KG1 (cell line): ENCODE results near the gene TRIM9.
"Not testable (repeated sequence)": the region's sequence is repeated elsewhere in the genome, so short reads cannot be mapped to it uniquely, and the experiment has no call there.

Source experiments
- DNase-seq: peaks from one replicate; lab custom pipeline; 2025; lab: John Stamatoyannopoulos, UW

Gene TRIM9

GRCh38 chr14:50963919-50964318 lies 131.0 kb downstream of the TRIM9 start:
- DNase-seq: no peak

GRCh38 chr14:50961605-50962221 lies 133.2 kb downstream of the TRIM9 start:
- no peak for DNase-seq

GRCh38 chr14:50957296-50957695 lies 137.6 kb downstream of the TRIM9 start:
- no peak for DNase-seq

- DNase-seq: not testable (repeated sequence)
Observed at GRCh38 chr14:50956421-50956820, 138.5 kb downstream of the TRIM9 start.

GRCh38 chr14:50955373-50956043 lies 139.4 kb downstream of the TRIM9 start:
- DNase-seq: no peak

GRCh38 chr14:50954811-50955372 lies 140.0 kb downstream of the TRIM9 start:
- no peak for DNase-seq

- no peak for DNase-seq
Observed at GRCh38 chr14:50953502-50953901, 141.4 kb downstream of the TRIM9 start.

- no peak for DNase-seq
Observed at GRCh38 chr14:50951032-50951431, 143.9 kb downstream of the TRIM9 start.

GRCh38 chr14:50948205-50948604 lies 146.7 kb downstream of the TRIM9 start:
- no peak for DNase-seq

- DNase-seq: no peak
Observed at GRCh38 chr14:50947446-50947845, 147.5 kb downstream of the TRIM9 start.

GRCh38 chr14:50946234-50946935 lies 148.5 kb downstream of the TRIM9 start:
- DNase-seq: no peak

GRCh38 chr14:50944647-50945413 lies 150.1 kb downstream of the TRIM9 start:
- no peak for DNase-seq

- DNase-seq: peak; percentile 43
Observed at GRCh38 chr14:50943943-50944646, 150.8 kb downstream of the TRIM9 start, which contains the start of gene PYGL. PYGL (minus strand) TSS chr14:50944483; CDS start chr14:50944403, 80 bp downstream.

- no peak for DNase-seq
Observed at GRCh38 chr14:50943261-50943942, 151.5 kb downstream of the TRIM9 start.

GRCh38 chr14:50941638-50942037 lies 153.3 kb downstream of the TRIM9 start:
- not testable (repeated sequence) for DNase-seq

- DNase-seq: no peak
Observed at GRCh38 chr14:50941151-50941550, 153.8 kb downstream of the TRIM9 start.

- no peak for DNase-seq
Observed at GRCh38 chr14:50937800-50938199, 157.1 kb downstream of the TRIM9 start.

- DNase-seq: no peak
Observed at GRCh38 chr14:50937325-50937724, 157.6 kb downstream of the TRIM9 start.

GRCh38 chr14:50936882-50937281 lies 158.0 kb downstream of the TRIM9 start:
- no peak for DNase-seq

- DNase-seq: no peak
Observed at GRCh38 chr14:50936016-50936340, 158.9 kb downstream of the TRIM9 start.
